ENCODE measurements around the gene UBE2J2.
A peak's percentile ranks its signal among the peaks of the same experiment; 100 is the strongest.

UBE2J2 gene

DNA sequence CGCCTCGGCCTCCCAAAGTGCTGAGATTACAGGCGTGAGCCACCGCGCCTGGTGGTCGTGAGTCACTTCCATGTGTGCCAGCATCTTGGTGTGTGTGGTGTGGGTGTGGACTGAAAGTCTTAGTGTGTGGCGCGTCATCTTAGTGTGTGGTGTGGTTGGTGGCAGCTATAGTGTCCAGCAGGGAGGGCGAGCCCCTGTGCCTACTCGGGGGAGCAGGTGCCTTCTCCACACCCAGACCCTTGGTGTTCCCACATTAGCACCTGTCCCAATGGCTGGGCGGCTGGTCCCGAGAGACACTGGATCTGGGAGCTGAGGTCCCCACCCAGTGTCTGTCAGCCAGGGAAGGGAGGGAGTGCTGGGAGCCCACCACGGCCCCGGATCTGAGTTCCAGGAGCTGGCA is 9.3 kb upstream of the UBE2J2 start:
- no peak overlapping the region for H3K4me3 ChIP-seq (ENCODE audit: low read depth, low read length)
- no peak for TF ChIP-seq CTCF (IDR thresholded peaks at IDR 0.05; ENCODE audit: low read depth, low read length)

DNA sequence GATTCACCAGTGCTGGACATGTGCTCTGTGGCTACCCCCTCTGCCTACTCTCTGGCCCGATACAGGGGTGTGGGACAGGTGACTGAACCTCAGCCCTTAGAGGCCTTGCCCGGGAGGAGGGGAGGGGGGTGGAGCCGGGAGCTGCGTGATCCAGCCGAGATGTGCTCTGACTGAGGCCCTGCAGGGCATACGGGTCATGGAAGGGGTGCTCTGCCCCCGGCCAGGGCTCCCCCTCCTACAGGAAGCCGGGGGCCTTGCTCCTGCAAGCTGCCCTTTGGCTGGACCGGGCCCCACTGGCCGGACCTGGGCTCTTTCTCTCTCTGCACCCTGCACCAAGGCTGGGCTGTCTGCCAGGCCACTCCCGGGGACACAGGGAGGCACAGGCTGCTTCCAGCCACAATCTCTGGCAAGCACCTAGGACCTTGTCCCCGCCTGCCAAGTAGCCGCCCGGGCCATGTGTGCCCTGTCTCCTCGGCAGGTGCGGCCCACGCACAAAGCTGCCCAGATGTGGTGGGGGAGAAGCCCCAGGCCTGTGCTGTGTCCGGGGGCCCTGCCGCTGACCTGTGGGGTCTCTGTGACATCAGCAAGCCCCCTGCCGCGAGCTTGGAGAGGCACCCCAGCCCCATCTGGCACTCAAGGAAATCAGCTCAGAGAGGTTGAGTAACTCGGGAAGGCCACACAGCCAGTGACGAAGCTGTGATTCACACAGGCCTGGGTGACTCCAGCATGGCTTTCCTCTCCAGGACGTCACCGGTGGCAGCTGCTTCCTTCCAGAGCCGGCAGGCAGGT is 8.1 kb upstream of the UBE2J2 start:
- H3K4me3 ChIP-seq (ENCODE audit: low read depth, low read length), result no peak overlapping the region
- no peak for TF ChIP-seq CTCF (IDR thresholded peaks at IDR 0.05; ENCODE audit: low read depth, low read length)

DNA sequence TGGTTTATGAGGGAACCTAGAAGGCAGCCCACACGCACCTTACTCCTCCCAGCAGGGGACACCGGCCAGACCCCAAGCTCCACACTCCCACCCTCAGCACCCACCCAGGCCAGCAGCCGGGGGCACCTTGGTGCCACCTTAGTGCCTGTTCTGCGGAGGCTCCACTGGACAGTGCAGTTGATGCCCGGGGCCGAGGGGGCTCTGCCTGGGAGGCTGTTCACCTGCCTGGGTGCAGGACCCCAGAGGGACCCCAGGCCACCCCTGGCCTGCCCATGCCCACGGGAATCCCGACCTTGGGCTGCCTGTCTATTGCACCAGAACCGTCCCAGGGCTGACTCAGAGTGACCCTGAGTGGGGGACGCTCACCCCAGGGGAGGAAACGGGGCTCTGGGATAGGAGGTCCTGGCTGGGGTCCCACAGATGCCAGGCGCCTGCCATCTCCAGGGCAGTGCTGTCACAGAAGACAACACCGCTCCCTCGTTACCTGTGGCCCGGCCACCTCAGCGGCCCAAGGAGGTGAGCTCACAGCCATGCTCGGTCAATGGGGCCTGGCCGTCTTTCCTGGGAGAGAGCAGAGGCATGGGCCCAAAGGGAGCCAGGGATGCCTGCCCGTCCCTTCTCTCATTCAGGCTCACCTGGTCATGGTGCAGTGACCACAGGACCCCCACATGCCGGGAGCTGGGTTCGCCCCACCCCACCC is 7.3 kb upstream of the UBE2J2 start:
- no peak for TF ChIP-seq CTCF (IDR thresholded peaks at IDR 0.05; ENCODE audit: low read depth, low read length)

GRCh38 chr1:1279028-1279427 is 5.4 kb upstream of the UBE2J2 start:
- no peak overlapping the region for H3K4me3 ChIP-seq (ENCODE audit: low read depth, low read length)
- no peak for TF ChIP-seq CTCF (IDR thresholded peaks at IDR 0.05; ENCODE audit: low read depth, low read length)

More for the DNA sequence above, 7.3 kb upstream of the UBE2J2 start:
- H3K4me3 ChIP-seq (ENCODE audit: low read depth, low read length), result no peak overlapping the region

- no peak overlapping the region for H3K4me3 ChIP-seq (ENCODE audit: low read depth, low read length)
- no peak for TF ChIP-seq CTCF (IDR thresholded peaks at IDR 0.05; ENCODE audit: low read depth, low read length)
Observed at GRCh38 chr1:1278620-1279019, 5.0 kb upstream of the UBE2J2 start.

GRCh38 chr1:1275836-1276235 is 2.2 kb upstream of the UBE2J2 start:
- TF ChIP-seq CTCF (IDR thresholded peaks at IDR 0.05; ENCODE audit: low read depth, low read length), result no peak
- no peak overlapping the region for H3K4me3 ChIP-seq (ENCODE audit: low read depth, low read length)

DNA sequence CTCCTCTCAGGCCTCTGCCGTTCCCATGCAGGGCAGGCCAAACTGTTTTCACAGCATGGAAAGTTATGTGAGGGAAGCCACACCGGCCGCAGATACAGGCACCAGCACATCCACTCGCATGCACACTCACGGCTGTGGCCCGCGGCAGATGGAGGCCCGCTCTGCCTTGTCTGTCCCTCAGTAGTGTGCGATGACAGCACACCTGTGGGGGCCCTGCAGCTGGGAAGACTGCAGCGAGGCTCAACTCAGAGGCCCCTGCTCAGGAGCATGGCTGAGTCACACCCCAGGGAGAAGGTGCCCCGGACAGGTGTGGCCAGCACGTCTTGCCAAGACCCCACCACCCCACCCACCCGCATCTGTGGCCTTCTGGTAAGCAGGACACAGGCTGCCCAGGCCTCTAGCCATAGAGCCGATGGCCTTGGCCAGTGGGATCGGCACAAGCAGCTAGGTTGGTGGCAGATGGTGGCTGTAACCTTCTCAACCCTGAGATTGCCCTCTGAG is 1.3 kb upstream of the UBE2J2 start:
- H3K4me3 ChIP-seq (ENCODE audit: low read depth, low read length), result peak overlapping the region; percentile 68
- no peak for TF ChIP-seq CTCF (IDR thresholded peaks at IDR 0.05; ENCODE audit: low read depth, low read length)

All from WI38 (cell line).